Fibroblast of skin of back (primary cell): ENCODE measurements around the gene CPLX3.
A peak's percentile ranks its signal among the peaks of the same experiment; 100 is the strongest.

Experiments used
- DNase-seq: peaks from one replicate; pipeline ENCODE4 v3.0.0-alpha.2; 2013

Gene CPLX3

GRCh38 chr15:74788042-74788682 is 38.3 kb upstream of the CPLX3 start:
- DNase-seq: no peak

GRCh38 chr15:74788683-74789151 is 37.7 kb upstream of the CPLX3 start:
- DNase-seq: no peak

GRCh38 chr15:74789171-74789631 is 37.2 kb upstream of the CPLX3 start:
- DNase-seq: no peak

- DNase-seq: no peak
These were observed 36.7 kb upstream of the CPLX3 start for GRCh38 chr15:74789741-74790079.

- peak; percentile 88 for DNase-seq
These were observed 36.1 kb upstream of the CPLX3 start for GRCh38 chr15:74790080-74790916.

- DNase-seq: no peak
These were observed 35.4 kb upstream of the CPLX3 start for GRCh38 chr15:74791007-74791406.

GRCh38 chr15:74791667-74792066 is 34.8 kb upstream of the CPLX3 start:
- DNase-seq: no peak

GRCh38 chr15:74792227-74793016 is 34.0 kb upstream of the CPLX3 start:
- no peak for DNase-seq

GRCh38 chr15:74793135-74794028 is 33.0 kb upstream of the CPLX3 start:
- peak; percentile 43 for DNase-seq

GRCh38 chr15:74794248-74794969 is 32.0 kb upstream of the CPLX3 start:
- no peak for DNase-seq

GRCh38 chr15:74794970-74795349 is 31.5 kb upstream of the CPLX3 start:
- DNase-seq: no peak

GRCh38 chr15:74795966-74796625 is 30.3 kb upstream of the CPLX3 start:
- no peak for DNase-seq

GRCh38 chr15:74798388-74799254 is 27.8 kb upstream of the CPLX3 start:
- DNase-seq: no peak

GRCh38 chr15:74799255-74799855 is 27.1 kb upstream of the CPLX3 start:
- DNase-seq: no peak

- peak; percentile 50 for DNase-seq
These were observed 26.4 kb upstream of the CPLX3 start for GRCh38 chr15:74799856-74800558.

GRCh38 chr15:74800559-74801094 is 25.8 kb upstream of the CPLX3 start:
- no peak for DNase-seq

GRCh38 chr15:74801311-74801997 is 25.0 kb upstream of the CPLX3 start:
- DNase-seq: no peak

- DNase-seq: no peak
These were observed 24.1 kb upstream of the CPLX3 start for GRCh38 chr15:74802290-74802689.
